A549 (cell line): Measurements from ENCODE around the gene SLC26A1.

Experiments
- CBX8 ChIP-seq: fragments of 200-600 bp; sonication (generic); IDR thresholded peaks from 2 replicates; pipeline ENCODE4 v1.6.1; 2016
- EP300 ChIP-seq, 2 experiments: fragments of >200 bp; sonication (Bioruptor Twin); formaldehyde crosslinking; IDR thresholded peaks; 2 replicates in 1 of 2; 3 replicates in 1 of 2; pipeline ENCODE4 v1.6.1; 2016 to 2017
- GATA3 ChIP-seq: IDR thresholded peaks from 2 replicates; pipeline ENCODE4 v1.6.1; 2012; ENCODE audit warnings: borderline replicate concordance
- POLR2A ChIP-seq: IDR thresholded peaks from 2 replicates; pipeline ENCODE4 v1.6.1; 2012; ENCODE audit warnings: mild to moderate bottlenecking, low read length
- RCOR1 ChIP-seq: fragments of 150-350 bp; IDR thresholded peaks from 2 replicates; pipeline ENCODE4 v1.6.1; 2014; ENCODE audit warnings: antibody characterized with exemption, low read length, low read depth

- TF ChIP-seq GATA3 = no peak
- TF ChIP-seq EP300 (IDR thresholded peaks at IDR 0.05) = no peak
- TF ChIP-seq POLR2A = no peak
- TF ChIP-seq RCOR1 = no peak
- TF ChIP-seq CBX8 = no peak
Measured at GRCh38 chr4:948936-949300, 44.3 kb downstream of the SLC26A1 start.
